GM12878 (cell line): ENCODE measurements around the gene GTF3C1. TPM values are rescaled to one million over a fixed set of nuclear protein-coding genes. Genes with fewer than 3 reads are reported as not detected.

Experiments used
- ATF2 ChIP-seq: IDR thresholded peaks from 2 replicates; pipeline ENCODE4 v1.6.1; 2012; ENCODE audit warnings: low read length, inconsistent platforms
- EP300 ChIP-seq, 2 experiments: fragments of 150-350 bp in 1 of 2; IDR thresholded peaks; 2 replicates each; pipeline ENCODE4 v1.6.1; 2011 to 2012; ENCODE audit warnings: low read depth in 2 of 2, low read length in 2 of 2, borderline replicate concordance in 1 of 2, improper control_type of control experiment in 1 of 2, inconsistent platforms in 1 of 2; ENCODE audit not compliant: control insufficient read depth in 1 of 2
- EZH2 ChIP-seq: IDR thresholded peaks from 2 replicates; pipeline ENCODE4 v1.6.1; 2012; ENCODE audit warnings: low read depth, mild to moderate bottlenecking, control low read depth, inconsistent platforms, low read length, borderline replicate concordance; ENCODE audit not compliant: control insufficient read depth
- FOS ChIP-seq: IDR thresholded peaks from 3 replicates; pipeline ENCODE4 v1.6.1; 2011; ENCODE audit warnings: borderline replicate concordance; ENCODE audit not compliant: insufficient read length; ENCODE audit errors: extremely low read depth
- JUNB ChIP-seq: IDR thresholded peaks from 2 replicates; pipeline ENCODE4 v1.6.1; 2016; ENCODE audit warnings: antibody characterized with exemption, mild to moderate bottlenecking
- KLF5 ChIP-seq: fragments of 450-650 bp; IDR thresholded peaks from 2 replicates; pipeline ENCODE4 v1.6.1; 2014; ENCODE audit warnings: mild to moderate bottlenecking; ENCODE audit not compliant: partially characterized antibody
- NR2C1 ChIP-seq: fragments of 450-650 bp; IDR thresholded peaks from 2 replicates; pipeline ENCODE4 v1.6.1; 2017; ENCODE audit warnings: antibody characterized with exemption, mild to moderate bottlenecking, moderate library complexity
- PML ChIP-seq: IDR thresholded peaks from 2 replicates; pipeline ENCODE4 v1.6.1; 2012; ENCODE audit warnings: low read length, inconsistent platforms
- POLR2AphosphoS2 ChIP-seq: IDR thresholded peaks from 2 replicates; pipeline ENCODE4 v1.6.1; 2011; ENCODE audit warnings: low read depth, mild to moderate bottlenecking, low read length, improper control_type of control experiment, moderate library complexity
- RBBP5 ChIP-seq: fragments of 200-600 bp; sonication (generic); conservative IDR thresholded peaks from 2 replicates; pipeline ENCODE4 v1.6.1; 2016
- RELA ChIP-seq: fragments of 450-650 bp; IDR thresholded peaks from 2 replicates; pipeline ENCODE4 v1.8.0; 2014; ENCODE audit warnings: borderline replicate concordance; ENCODE audit not compliant: partially characterized antibody
- SIN3A ChIP-seq: IDR thresholded peaks from 2 replicates; pipeline ENCODE4 v1.6.1; 2012; ENCODE audit warnings: low read depth, low read length, improper control_type of control experiment
- SMARCA5 ChIP-seq: fragments of 450-650 bp; IDR thresholded peaks from 2 replicates; pipeline ENCODE4 v1.6.1; 2017; ENCODE audit warnings: mild to moderate bottlenecking
- TAF1 ChIP-seq: IDR thresholded peaks from 2 replicates; pipeline ENCODE4 v1.6.1; 2011; ENCODE audit warnings: mild to moderate bottlenecking, low read depth, low read length, borderline replicate concordance
- TARDBP ChIP-seq: IDR thresholded peaks from 2 replicates; pipeline ENCODE4 v1.6.1; 2016; ENCODE audit warnings: borderline replicate concordance
- USF1 ChIP-seq: IDR thresholded peaks from 2 replicates; pipeline ENCODE4 v1.6.1; 2011; ENCODE audit warnings: borderline replicate concordance, low read depth, mild to moderate bottlenecking, moderate library complexity, mixed read lengths, low read length; ENCODE audit not compliant: insufficient read depth; ENCODE audit errors: extremely low read length
- ZNF217 ChIP-seq: fragments of 450-650 bp; IDR thresholded peaks from 2 replicates; pipeline ENCODE4 v1.6.1; 2017; ENCODE audit warnings: antibody characterized with exemption, mild to moderate bottlenecking
- ZNF384 ChIP-seq: IDR thresholded peaks from 2 replicates; pipeline ENCODE4 v1.6.1; 2012; ENCODE audit warnings: low read depth, mild to moderate bottlenecking, low read length, improper control_type of control experiment, borderline replicate concordance
- ZZZ3 ChIP-seq: IDR thresholded peaks from 2 replicates; pipeline ENCODE4 v1.6.1; 2011; ENCODE audit warnings: low read depth; ENCODE audit not compliant: control insufficient read depth, insufficient read length
- polyA plus RNA-seq, 11 experiments: library from polyadenylated mRNA; depleted of rRNA in 4 of 11; unstranded in 6 of 11; stranded (reverse) in 5 of 11; fragments of >200 nt; fragmentation: Nextera tagmentation in 4 of 11; fragmentation: Illumina TruSeq in 1 of 11; extraction: Ambion mirVana in 4 of 11; extraction: Trizol in 1 of 11; gene quantifications; 1 replicate in 1 of 11; 2 replicates in 10 of 11; pipeline versions ENCODE4 v1.2.1 to v1.2.3, GENCODE V29; 2011 to 2016; ENCODE audit warnings: inconsistent platforms in 2 of 11, missing spikeins in 2 of 11, low read depth in 1 of 11
- total RNA-seq, 4 experiments: library from RNA; depleted of rRNA in 3 of 4; stranded (reverse); fragments of >200 nt in 3 of 4; fragmentation: Illumina TruSeq in 1 of 4; extraction: Trizol in 1 of 4; gene quantifications; 2 replicates each; pipeline versions ENCODE4 v1.2.1 to v1.2.3, GENCODE V29; 2013 to 2021
- TF ChIP-seq, protein P1 (sequence below): IDR thresholded peaks from 2 replicates; pipeline ENCODE4 v1.6.1; 2012; ENCODE audit warnings: improper control_type of control experiment, low read depth, low read length; ENCODE audit not compliant: insufficient replicate concordance
- TF ChIP-seq, protein P2 (sequence below): IDR thresholded peaks from 2 replicates; pipeline ENCODE4 v1.6.1; 2011; ENCODE audit warnings: mild to moderate bottlenecking, low read depth, low read length, moderate library complexity; ENCODE audit not compliant: insufficient replicate concordance

Gene GTF3C1
- total and polyA plus RNA-seq, 10 of the 15 experiments (the other 5 are each of a cell fraction or from before 2014, with no cell fraction given) = 0.98 to 60.9 (median 34.3) TPM

GRCh38 chr16:27452569-27453493, 96.9 kb downstream of the GTF3C1 start (continued):
- TF ChIP-seq NR2C1 (no peak), TARDBP (no peak), FOS (no peak), TAF1 (no peak), SMARCA5 (no peak), EP300 (IDR thresholded peaks at IDR 0.05; ENCODE audit: borderline replicate concordance in 1 of 2, control insufficient read depth in 1 of 2, low read depth in 2 of 2, low read length in 2 of 2) (no peak), ZNF384 (no peak), SIN3A (no peak), ZNF217 (no peak), ATF2 (peak; percentile 8; the same call in 1 of the 2 replicates), EZH2 (no peak), RELA (no peak), POLR2AphosphoS2 (peak; percentile 68; the same call in 1 of the 2 replicates), KLF5 (no peak), RBBP5 (no peak), PML (no peak), ZZZ3 (no peak), JUNB (no peak), USF1 (peak; percentile 5)
- TF ChIP-seq, protein P1, sequence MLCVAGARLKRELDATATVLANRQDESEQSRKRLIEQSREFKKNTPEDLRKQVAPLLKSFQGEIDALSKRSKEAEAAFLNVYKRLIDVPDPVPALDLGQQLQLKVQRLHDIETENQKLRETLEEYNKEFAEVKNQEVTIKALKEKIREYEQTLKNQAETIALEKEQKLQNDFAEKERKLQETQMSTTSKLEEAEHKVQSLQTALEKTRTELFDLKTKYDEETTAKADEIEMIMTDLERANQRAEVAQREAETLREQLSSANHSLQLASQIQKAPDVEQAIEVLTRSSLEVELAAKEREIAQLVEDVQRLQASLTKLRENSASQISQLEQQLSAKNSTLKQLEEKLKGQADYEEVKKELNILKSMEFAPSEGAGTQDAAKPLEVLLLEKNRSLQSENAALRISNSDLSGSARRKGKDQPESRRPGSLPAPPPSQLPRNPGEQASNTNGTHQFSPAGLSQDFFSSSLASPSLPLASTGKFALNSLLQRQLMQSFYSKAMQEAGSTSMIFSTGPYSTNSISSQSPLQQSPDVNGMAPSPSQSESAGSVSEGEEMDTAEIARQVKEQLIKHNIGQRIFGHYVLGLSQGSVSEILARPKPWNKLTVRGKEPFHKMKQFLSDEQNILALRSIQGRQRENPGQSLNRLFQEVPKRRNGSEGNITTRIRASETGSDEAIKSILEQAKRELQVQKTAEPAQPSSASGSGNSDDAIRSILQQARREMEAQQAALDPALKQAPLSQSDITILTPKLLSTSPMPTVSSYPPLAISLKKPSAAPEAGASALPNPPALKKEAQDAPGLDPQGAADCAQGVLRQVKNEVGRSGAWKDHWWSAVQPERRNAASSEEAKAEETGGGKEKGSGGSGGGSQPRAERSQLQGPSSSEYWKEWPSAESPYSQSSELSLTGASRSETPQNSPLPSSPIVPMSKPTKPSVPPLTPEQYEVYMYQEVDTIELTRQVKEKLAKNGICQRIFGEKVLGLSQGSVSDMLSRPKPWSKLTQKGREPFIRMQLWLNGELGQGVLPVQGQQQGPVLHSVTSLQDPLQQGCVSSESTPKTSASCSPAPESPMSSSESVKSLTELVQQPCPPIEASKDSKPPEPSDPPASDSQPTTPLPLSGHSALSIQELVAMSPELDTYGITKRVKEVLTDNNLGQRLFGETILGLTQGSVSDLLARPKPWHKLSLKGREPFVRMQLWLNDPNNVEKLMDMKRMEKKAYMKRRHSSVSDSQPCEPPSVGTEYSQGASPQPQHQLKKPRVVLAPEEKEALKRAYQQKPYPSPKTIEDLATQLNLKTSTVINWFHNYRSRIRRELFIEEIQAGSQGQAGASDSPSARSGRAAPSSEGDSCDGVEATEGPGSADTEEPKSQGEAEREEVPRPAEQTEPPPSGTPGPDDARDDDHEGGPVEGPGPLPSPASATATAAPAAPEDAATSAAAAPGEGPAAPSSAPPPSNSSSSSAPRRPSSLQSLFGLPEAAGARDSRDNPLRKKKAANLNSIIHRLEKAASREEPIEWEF = no peak
- TF ChIP-seq, protein P2, sequence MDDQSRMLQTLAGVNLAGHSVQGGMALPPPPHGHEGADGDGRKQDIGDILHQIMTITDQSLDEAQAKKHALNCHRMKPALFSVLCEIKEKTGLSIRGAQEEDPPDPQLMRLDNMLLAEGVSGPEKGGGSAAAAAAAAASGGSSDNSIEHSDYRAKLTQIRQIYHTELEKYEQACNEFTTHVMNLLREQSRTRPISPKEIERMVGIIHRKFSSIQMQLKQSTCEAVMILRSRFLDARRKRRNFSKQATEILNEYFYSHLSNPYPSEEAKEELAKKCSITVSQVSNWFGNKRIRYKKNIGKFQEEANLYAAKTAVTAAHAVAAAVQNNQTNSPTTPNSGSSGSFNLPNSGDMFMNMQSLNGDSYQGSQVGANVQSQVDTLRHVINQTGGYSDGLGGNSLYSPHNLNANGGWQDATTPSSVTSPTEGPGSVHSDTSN = no peak
